HG02798 (cell line): Measurements from ENCODE around the gene NME5.
"Not testable (repeated sequence)": the region's sequence is repeated elsewhere in the genome, so short reads cannot be mapped to it uniquely, and the experiment has no call there.

Experiments used
- ATAC-seq: cut with Tn5 transposase; IDR thresholded peaks from one replicate; pipeline ENCODE4 v1.9.1; 2021; ENCODE audit warnings: mild to moderate bottlenecking; ENCODE audit not compliant: unreplicated experiment, poor library complexity

NME5 gene

DNA sequence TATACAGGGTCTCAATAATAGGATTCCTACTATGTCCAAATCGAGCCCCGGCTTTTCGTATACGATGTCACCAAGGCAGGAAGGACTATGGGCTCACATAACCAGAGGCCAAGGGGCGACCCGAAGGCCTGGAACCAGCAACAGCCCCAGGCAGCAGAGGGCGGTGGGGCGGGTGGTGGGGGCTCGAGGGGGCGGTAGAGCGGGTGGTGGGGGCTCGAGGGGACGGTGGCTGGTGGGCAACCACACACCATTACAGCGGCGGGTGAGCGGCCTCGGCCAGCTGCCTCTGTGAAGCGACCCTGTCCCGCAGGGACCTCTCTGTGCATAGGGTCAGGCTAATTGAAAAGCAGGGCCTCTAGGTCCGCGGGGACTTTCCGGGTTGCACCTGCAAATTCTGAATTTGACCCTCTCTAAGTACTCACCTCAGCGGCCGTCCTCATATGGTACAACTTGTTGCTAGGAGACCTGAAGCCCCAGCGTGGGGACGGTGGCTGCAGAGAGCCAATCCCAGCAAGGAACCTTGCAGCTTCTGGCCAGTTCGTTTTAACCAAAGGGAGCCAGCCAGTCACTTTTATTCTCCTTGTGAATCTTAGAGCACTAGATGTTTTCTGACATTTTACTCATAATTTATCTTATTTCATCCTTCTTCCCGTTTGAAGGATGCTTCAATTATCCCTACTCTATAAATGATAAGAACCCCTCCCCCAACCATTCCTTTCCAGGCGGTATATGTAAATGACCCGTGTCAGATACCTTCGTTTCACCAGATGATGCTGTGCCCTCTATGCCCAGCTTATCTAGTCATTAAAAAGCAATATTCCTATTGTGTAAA, at the start of gene NME5:
NME5 (minus strand) TSS at position 480 of the 832 bp plus-strand sequence. CDS start 648 bp downstream, outside the sequence.
- ATAC-seq = peak; percentile 63

DNA sequence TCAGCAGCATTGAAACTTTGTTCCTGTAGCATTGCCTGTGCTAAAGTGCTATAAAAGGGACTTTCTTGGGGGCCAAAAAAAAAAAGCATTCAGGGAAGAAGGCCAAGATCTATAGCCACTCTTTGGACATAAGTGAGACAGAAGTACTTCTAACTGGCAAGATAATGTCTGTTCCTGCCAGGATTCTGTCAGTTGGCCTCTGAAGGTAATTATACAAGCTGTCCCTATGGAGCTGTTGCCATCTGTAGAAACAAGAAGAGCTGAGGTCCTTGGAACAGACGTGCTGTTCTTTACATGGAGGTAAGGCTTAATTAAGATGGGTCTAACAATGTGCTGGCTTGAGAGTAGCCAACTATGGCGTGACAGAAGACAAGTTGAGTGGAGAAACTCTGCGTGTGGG, 49.4 kb upstream of the NME5 start:
- ATAC-seq = no peak

GRCh38 chr5:138186002-138186447, 46.8 kb upstream of the NME5 start:
- no peak for ATAC-seq

DNA sequence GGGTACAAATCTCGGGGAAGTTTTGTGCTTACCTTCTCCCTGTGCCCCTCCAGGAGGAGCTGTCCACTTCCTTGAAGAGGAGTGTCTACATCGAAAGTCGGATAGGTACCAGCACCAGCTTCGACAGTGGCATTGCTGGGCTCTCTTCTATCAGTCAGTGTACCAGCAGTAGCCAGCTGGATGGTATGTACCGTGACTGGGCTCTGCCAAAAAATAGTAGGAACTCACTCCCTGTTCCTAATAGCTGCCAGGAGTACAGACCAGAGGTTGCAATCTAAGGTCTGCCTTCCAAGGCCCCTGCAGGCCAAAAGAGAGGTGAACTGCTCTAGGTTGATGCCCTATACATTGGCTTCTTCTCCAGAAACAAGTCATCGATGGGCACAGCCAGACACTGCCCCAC, 43.6 kb upstream of the NME5 start:
- ATAC-seq = no peak

GRCh38 chr5:138180841-138181240, 41.6 kb upstream of the NME5 start:
- ATAC-seq = no peak

GRCh38 chr5:138180183-138180782, 41.1 kb upstream of the NME5 start:
- ATAC-seq = no peak

- no peak for ATAC-seq
These were observed 40.1 kb upstream of the NME5 start for GRCh38 chr5:138179277-138179857.

DNA sequence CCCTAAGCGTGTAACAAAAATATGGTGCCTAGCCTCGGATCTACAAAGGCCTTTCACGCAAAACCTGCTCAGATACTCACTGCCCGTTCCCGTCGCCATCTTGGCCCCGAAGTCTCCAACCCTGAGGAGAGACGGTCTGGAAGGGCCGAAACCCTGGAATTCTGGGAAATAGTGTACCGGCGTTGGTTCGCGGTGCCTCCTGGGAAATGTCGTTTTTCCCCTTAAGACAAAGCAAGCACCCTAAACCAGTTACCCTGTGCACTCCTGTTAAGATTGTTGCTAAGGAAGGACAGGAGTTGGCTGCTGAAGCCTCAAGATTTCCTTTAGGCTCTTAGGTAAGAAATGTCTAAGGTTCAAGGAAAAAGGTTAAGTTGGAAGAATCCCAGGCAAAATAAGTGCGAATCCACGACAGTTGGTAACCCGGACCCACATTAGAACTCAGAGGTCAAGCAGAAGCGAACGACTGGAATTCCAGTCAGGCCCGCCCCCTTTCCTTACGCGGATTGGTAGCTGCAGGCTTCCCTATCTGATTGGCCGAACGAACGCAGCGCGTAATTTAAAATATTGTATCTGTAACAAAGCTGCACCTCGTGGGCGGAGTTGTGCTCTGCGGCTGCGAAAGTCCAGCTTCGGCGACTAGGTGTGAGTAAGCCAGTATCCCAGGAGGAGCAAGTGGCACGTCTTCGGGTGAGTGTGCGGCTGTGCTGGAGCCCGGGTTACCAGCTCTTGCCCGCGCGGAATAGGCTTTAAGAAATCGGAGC, 39.5 kb upstream of the NME5 start, which contains the start of the genes BRD8 and KIF20A:
BRD8 (minus strand) TSS at position 115 of the 761 bp plus-strand sequence; CDS start at position 99, 16 bp downstream.
KIF20A (plus strand) TSS at position 597 of the 761 bp plus-strand sequence. CDS start 569 bp downstream, outside the sequence.
- ATAC-seq = peak; percentile 89

- no peak for ATAC-seq
These were observed 38.8 kb upstream of the NME5 start for GRCh38 chr5:138177941-138178515.

DNA sequence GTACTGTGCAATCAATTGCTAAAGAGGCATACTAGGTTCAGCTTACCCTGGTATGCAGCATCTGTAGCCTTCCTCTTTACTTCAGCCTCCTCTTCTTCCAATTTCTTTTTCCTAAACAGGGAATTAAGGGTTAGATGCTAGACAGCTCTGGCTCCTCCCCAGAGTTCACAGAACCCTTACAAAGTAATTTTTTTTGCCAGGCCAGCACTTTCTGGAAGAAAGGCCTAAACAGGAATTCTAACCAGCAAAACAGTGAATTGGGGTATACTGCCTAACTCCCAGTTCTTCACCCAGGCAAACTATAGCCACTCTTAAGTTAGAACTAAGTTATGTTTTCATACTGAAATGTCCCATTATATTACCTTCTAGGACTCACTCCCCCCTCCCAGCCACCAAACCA, 31.1 kb upstream of the NME5 start:
- ATAC-seq = no peak

DNA sequence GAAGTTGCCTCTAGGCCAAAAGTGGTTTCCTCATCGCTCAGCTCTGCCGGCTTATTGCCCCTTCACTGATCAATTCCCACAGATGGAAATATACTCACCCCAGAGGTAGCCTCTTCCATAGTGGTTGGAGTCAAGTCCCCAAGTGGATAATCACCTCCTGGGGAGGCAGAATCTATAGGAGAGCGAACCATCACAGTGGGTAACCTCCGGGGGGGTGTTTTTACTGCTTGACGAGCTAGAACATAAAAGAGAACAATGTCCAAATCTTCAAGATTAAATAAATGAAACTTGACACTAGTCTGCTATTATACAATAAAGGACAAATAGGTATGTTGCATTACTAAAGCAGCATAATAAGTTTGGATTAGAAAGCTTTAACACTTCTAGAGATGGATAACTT, 29.9 kb upstream of the NME5 start:
- ATAC-seq = no peak

- ATAC-seq = no peak
These were observed 24.5 kb upstream of the NME5 start for GRCh38 chr5:138163721-138164120.

DNA sequence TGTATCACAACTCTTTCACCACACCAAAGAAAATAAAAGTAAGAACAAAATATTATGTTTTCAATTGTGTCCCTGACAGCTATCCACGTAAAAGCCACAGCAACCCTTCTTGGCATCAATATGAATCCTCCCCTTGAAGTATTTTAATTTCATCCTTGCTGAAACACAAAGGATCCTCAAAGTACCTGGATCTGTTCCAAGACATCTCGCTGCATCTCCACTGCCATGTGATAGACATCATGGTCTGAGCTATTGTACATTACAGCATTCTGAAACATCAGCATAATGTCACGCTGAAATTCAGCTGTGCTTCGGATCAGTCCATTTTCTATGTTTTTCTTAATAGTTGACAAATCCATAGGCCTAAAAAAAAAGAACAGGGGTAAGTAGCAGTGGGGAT, 21.5 kb upstream of the NME5 start:
- ATAC-seq = no peak

DNA sequence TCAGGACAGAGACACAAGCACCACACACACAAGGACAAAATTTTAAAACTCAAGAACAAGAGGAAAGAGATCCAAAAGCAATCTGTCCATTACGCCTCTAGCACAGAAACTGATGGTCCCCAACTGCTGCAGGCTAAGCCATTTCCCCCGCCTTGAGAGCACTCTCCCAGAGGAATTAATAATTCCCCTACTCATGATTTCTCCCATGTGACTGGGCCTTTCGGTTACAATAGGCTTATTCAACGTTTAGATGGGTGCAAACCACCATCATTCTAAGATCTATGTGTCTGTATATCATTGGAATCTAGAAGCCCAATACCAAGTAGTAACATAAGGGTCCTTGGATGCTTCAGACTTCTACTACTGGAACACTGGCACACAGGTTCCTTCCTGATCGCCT, 20.4 kb upstream of the NME5 start:
- ATAC-seq = no peak

DNA sequence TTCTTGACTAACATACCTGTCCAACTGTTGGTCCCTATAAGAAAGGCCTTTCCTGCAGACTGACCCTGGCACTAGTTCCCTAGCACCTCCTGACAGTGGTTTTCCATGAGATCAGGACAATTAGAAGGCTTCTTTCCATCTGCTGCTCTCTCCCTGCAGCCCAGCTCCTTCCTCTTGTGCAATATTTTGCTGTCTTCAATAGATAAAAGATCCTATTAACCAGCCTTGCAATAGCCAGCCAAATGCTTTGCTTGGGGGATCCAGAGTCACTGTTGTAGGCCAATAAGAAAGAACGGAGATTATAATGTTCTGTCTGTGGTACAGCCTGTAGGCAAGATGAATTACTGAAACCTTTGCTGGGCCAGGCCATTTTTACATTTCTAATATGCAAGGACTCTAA, 18.4 kb upstream of the NME5 start:
- no peak for ATAC-seq

DNA sequence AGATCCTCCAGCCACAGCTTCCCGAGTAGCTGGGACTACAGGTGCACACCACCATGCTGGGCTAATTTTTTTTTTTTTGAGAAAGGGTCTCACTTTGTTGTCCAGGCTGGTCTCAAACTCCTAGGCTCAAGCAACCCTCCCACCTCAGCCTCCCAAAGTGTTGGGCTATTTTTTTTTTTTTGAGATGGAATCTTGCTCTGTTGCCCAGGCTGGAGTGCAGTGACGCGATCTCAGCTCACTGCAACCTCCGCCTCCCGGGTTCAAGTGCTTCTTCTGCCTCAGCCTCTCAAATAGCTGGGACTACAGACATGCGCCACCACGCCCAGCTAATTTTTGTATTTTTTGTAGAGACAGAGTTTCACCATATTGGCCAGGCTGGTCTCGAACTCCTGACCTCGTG, 16.7 kb upstream of the NME5 start:
- not testable (repeated sequence) for ATAC-seq

- ATAC-seq = no peak
These were observed 10.3 kb upstream of the NME5 start for GRCh38 chr5:138149530-138149929.

DNA sequence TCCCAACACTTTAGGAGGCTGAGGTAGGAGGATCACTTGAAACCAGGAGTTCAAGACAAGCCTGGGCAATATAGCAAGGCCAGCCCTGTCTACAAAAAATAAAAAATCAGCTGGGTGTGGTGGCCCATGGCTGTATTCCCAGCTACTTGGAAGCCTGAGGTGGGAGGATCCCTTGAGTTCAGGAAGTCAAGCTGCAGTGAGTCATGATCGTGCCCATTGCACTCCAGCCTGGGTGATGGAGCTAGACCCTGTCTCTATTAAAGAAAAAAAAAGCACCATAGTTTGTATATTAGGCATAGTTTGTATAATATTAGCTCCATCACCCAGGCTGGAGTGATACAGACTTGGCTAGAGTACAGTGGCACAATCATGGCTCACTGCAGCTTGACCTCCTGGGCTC, 9.6 kb upstream of the NME5 start:
- no peak for ATAC-seq

- not testable (repeated sequence) for ATAC-seq
These were observed 4.3 kb upstream of the NME5 start for GRCh38 chr5:138143578-138143977.

DNA sequence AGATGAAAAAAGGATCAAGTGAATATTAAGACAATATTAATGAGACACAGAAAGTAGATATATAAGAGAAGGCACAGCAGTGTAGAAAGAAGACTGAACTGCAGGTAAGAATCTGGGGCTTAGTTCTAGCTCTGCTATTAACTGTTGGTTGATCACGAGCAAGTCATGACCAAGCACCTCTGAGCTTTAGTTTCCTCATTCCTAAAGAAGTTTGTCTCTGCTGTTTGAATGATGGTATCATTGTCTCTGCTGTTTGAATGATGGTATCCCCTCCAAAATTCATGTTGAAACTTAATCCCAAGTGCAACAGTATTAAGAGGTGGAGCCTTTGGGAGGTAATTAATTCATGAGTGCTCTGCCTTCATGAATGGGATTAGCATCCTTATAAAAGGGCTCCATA, 2.5 kb upstream of the NME5 start:
- ATAC-seq = no peak
